DMS153 treated with DMSO at 0.1 percent for 48 hours (cell line): ENCODE results near the gene C15orf61.

Experiments
- DNase-seq: peaks from one replicate; lab custom pipeline; 2025; ENCODE audit not compliant: unreplicated experiment; lab: John Stamatoyannopoulos, UW

The C15orf61 gene

GRCh38 chr15:67521029-67521782, at the start of gene C15orf61:
TSS of gene C15orf61 (plus strand) at chr15:67521131. CDS start at chr15:67521249, 118 bp downstream.
- DNase-seq, result peak; percentile 33

GRCh38 chr15:67472957-67473356, 48.0 kb upstream of the C15orf61 start:
- no peak for DNase-seq

- DNase-seq, result no peak
Observed at GRCh38 chr15:67474405-67475110, 46.4 kb upstream of the C15orf61 start.

GRCh38 chr15:67479781-67480505, 41.0 kb upstream of the C15orf61 start:
- DNase-seq, result no peak

GRCh38 chr15:67480741-67481140, 40.2 kb upstream of the C15orf61 start:
- DNase-seq, result no peak

GRCh38 chr15:67481680-67482079, 39.3 kb upstream of the C15orf61 start:
- no peak for DNase-seq

- no peak for DNase-seq
Observed at GRCh38 chr15:67495585-67495984, 25.3 kb upstream of the C15orf61 start.

GRCh38 chr15:67501177-67501835, 19.6 kb upstream of the C15orf61 start:
- DNase-seq, result peak; percentile 4

- no peak for DNase-seq
Observed at GRCh38 chr15:67501836-67502461, 19.0 kb upstream of the C15orf61 start.

- no peak for DNase-seq
Observed at GRCh38 chr15:67504056-67504455, 16.9 kb upstream of the C15orf61 start.

GRCh38 chr15:67504796-67505195, 16.1 kb upstream of the C15orf61 start:
- DNase-seq, result no peak

- DNase-seq, result no peak
Observed at GRCh38 chr15:67505675-67506572, 15.0 kb upstream of the C15orf61 start.

- DNase-seq, result no peak
Observed at GRCh38 chr15:67506775-67507747, 13.9 kb upstream of the C15orf61 start.

- no peak for DNase-seq
Observed at GRCh38 chr15:67508407-67508806, 12.5 kb upstream of the C15orf61 start.

GRCh38 chr15:67509918-67510317, 11.0 kb upstream of the C15orf61 start:
- no peak for DNase-seq

- no peak for DNase-seq
Observed at GRCh38 chr15:67510597-67511190, 10.2 kb upstream of the C15orf61 start.

- DNase-seq, result no peak
Observed at GRCh38 chr15:67511606-67512005, 9.3 kb upstream of the C15orf61 start.

GRCh38 chr15:67512140-67512539, 8.8 kb upstream of the C15orf61 start:
- DNase-seq, result no peak
